GM19193 (cell line): ENCODE results near the gene GPC6.

Experiments used
- POLR2A ChIP-seq: IDR thresholded peaks from 4 replicates; pipeline ENCODE4 v1.6.1; 2011; ENCODE audit not compliant: insufficient read depth, insufficient read length; ENCODE audit errors: extremely low read depth

Gene GPC6

GRCh38 chr13:93927431-93927830 is 700.8 kb downstream of the GPC6 start:
- TF ChIP-seq POLR2A, result no peak

GRCh38 chr13:93932901-93933300 is 706.3 kb downstream of the GPC6 start:
- TF ChIP-seq POLR2A, result no peak

GRCh38 chr13:93936901-93937300 is 710.3 kb downstream of the GPC6 start:
- no peak for TF ChIP-seq POLR2A

- TF ChIP-seq POLR2A, result no peak
Observed at GRCh38 chr13:93941444-93941843, 714.8 kb downstream of the GPC6 start.

- no peak for TF ChIP-seq POLR2A
Observed at GRCh38 chr13:93942016-93942415, 715.4 kb downstream of the GPC6 start.

GRCh38 chr13:93945621-93946020 is 719.0 kb downstream of the GPC6 start:
- TF ChIP-seq POLR2A, result no peak

- TF ChIP-seq POLR2A, result no peak
Observed at GRCh38 chr13:93946994-93947393, 720.4 kb downstream of the GPC6 start.

- no peak for TF ChIP-seq POLR2A
Observed at GRCh38 chr13:93947651-93948050, 721.0 kb downstream of the GPC6 start.

- TF ChIP-seq POLR2A, result no peak
Observed at GRCh38 chr13:93948162-93948922, 721.7 kb downstream of the GPC6 start.

GRCh38 chr13:93951108-93951507 is 724.5 kb downstream of the GPC6 start:
- no peak for TF ChIP-seq POLR2A

- TF ChIP-seq POLR2A, result no peak
Observed at GRCh38 chr13:93951951-93952350, 725.3 kb downstream of the GPC6 start.

- TF ChIP-seq POLR2A, result no peak
Observed at GRCh38 chr13:93953841-93954240, 727.2 kb downstream of the GPC6 start.

GRCh38 chr13:93955904-93956303 is 729.3 kb downstream of the GPC6 start:
- no peak for TF ChIP-seq POLR2A

- TF ChIP-seq POLR2A, result no peak
Observed at GRCh38 chr13:93956426-93956825, 729.8 kb downstream of the GPC6 start.

- no peak for TF ChIP-seq POLR2A
Observed at GRCh38 chr13:93957371-93957770, 730.8 kb downstream of the GPC6 start.

GRCh38 chr13:93959796-93960533 is 733.4 kb downstream of the GPC6 start:
- TF ChIP-seq POLR2A, result no peak
